ENCODE results near the gene AOC3.

AOC3 gene, protein sequence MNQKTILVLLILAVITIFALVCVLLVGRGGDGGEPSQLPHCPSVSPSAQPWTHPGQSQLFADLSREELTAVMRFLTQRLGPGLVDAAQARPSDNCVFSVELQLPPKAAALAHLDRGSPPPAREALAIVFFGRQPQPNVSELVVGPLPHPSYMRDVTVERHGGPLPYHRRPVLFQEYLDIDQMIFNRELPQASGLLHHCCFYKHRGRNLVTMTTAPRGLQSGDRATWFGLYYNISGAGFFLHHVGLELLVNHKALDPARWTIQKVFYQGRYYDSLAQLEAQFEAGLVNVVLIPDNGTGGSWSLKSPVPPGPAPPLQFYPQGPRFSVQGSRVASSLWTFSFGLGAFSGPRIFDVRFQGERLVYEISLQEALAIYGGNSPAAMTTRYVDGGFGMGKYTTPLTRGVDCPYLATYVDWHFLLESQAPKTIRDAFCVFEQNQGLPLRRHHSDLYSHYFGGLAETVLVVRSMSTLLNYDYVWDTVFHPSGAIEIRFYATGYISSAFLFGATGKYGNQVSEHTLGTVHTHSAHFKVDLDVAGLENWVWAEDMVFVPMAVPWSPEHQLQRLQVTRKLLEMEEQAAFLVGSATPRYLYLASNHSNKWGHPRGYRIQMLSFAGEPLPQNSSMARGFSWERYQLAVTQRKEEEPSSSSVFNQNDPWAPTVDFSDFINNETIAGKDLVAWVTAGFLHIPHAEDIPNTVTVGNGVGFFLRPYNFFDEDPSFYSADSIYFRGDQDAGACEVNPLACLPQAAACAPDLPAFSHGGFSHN

DNA sequence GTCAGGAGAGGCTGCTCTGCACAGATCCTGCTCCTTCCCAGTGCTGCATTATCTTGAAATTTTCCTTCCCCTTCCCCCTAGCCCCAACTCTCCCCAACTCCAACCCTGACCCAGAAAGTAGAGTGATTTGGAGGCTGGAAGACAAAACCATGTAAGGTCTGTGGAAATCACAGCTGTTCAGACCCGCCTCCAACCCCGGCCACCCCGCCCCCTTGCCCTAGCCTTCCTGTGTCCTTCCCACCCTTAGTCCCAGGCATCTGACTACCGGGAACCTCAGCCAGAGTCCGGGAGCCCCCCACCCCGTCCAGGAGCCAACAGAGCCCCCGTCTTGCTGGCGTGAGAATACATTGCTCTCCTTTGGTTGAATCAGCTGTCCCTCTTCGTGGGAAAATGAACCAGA lies at the start of gene AOC3:
TSS of gene AOC3 (plus strand) at position 246 of the 400 bp plus-strand sequence. CDS start at position 391, 145 bp downstream.
- no peak for DNase-seq (ENCODE audit: low read depth in 2 of 2)

DNA sequence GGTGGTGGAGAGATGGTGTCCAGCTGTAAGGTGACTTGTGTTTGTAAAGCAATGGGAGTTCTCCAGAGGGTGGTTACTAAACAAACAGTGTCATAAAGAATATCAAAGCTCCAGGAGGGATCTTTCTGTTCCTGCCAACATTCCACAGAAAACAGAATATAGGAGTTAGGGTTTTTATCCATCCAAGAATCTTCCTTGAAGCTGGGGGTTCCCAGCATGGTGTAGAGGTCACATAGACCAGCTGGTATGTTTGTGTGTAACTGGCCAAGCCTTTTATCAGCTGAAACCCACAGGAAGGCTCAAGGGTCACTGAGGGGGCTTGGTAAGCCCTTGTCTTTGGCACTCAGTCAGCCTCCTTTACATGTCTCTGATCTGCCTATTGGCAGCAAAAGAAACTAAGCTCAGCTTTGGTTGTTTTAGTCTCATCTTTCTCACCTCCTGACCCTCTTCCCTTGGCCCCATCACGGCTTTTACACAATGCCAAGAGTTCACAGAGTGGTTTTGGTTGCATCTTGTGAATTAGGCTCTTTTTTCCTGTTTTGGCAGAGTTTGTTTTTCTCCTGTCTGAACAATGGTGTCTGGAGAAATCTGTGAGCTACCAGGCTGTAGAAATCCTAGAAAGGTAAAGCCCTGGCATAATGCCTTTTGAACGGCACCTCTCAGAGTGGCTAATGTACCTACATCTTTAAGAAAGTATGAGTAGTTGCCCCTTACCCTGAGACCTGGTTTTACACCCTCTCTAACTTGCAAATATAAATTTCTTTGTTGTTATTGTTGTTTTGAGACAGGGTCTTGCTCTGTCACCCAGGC lies 47.7 kb upstream of the AOC3 start:
- DNase-seq (ENCODE audit: low read depth in 2 of 2): no peak

DNA sequence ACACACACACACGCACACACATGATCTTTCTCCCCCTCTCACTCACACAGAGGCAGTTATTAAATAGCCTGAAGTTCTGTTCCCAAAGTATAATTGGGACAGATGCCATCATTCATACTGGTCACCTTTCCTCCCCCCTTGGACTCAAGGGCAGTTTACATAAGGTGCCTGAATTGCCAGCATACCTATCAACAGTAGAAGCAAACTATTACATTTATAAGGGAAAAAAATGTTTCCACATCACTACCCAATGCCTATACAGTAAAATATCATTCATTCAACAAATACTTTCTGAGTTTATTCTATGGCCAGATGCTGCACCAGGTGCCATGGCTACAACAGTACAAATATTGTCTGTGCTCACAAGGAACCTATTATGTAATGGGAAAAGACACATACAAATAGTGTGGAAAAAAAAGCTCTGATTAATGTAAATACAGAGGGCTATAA lies 46.1 kb upstream of the AOC3 start:
- DNase-seq (ENCODE audit: low read depth in 2 of 2): no peak

GRCh38 chr17:42806249-42806648 lies 44.8 kb upstream of the AOC3 start:
- DNase-seq (ENCODE audit: low read depth in 2 of 2): no peak

GRCh38 chr17:42809250-42809649 lies 41.7 kb upstream of the AOC3 start:
- no peak for DNase-seq (ENCODE audit: low read depth in 2 of 2)

DNA sequence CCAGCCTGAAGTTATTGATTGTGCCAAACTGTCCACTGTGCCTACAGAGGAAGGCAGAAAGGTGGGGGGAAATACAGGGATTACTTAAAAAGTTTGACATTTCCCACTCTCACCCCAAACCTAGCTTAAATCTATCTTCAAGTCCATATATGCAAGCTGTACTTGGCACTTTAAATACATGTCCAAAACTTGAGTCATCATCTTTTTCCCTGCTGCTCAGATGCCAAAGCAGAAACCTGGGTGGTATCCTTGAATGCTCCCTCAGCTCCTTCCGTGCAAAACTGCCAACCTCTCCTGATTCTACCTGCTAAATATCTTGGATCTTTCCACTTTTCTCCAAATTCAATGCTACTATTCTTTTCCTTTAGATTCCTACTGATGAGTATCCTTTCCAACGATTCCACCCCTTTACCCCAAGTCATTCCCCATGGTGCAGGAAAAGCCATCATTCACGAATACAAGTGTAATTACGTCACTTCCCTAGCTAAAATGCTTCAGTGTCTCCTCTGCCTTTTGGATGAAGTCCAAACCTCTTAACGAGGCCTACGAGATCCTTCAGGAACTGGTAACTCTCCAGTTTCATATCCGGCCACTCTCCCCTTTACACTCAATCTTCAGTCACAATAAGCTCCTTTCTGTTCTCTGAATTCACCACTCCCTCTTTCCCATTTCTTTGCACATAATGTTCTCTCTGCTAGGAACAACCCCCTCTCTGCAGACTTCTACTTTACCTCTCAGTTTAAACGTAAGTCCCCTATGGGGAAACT lies 36.2 kb upstream of the AOC3 start:
- DNase-seq (ENCODE audit: low read depth in 2 of 2): no peak

DNA sequence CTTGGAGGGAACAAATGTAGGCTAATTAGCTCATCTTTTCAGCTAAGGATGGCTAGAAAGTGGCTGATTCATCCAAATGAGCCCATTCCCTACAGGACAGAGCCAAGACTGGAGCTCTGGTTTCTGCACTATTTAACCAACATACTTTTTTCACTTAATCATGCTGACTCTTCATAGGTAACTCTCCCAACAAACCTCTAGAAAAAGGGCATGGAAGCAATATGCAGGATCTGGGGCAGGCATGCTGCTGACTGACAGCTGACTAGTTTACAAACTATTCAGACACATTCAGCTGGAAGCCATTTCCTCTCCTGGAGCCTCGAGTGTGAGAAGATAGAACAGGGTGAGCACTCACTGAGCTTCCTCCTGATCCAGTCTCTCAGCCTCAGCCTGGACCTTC lies 33.1 kb upstream of the AOC3 start:
- no peak for DNase-seq (ENCODE audit: low read depth in 2 of 2)

DNA sequence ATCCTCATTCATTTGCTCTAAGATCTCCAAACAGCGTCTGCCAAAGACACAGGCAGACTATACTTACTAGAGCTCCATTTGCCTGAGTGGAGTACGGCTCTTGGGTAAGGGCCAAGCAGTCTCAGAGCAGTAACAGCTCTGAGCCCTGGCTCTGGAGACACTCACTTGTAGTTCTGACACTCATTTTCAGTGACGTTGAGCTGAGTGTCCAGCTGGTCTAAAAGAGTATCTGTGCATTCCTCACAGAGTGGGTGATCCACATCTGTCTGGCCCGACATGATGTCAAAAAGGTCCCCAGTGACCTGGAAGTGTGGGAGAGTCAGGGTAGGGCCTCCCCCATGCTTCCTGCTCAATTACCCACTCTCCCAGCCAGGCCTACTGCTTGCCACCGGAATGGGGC lies 32.6 kb upstream of the AOC3 start:
- no peak for DNase-seq (ENCODE audit: low read depth in 2 of 2)

- DNase-seq (ENCODE audit: low read depth in 2 of 2): peak; percentile 43 to 55
Measured at GRCh38 chr17:42819939-42820535, 31.0 kb upstream of the AOC3 start.

DNA sequence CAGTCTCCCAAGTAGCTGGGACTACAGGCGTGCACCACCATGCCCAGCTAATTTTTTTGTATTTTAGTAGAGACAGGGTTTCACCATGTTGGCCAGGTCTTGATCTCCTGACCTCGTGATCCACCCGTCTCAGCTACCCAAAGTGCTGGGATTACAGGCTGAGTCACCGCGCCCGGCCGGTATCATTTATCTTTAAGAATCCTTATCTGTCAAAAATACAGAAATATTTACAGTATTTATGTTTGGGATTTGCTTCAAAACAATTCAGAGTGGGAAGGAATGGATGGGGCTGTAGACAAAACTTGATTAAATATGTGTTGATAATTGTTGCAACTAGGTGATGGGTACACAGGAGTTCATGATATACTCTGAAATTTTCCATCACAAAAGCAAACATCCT lies 29.8 kb upstream of the AOC3 start:
- DNase-seq (ENCODE audit: low read depth in 2 of 2): no peak

- no peak for DNase-seq (ENCODE audit: low read depth in 2 of 2)
Measured at GRCh38 chr17:42827472-42827871, 23.5 kb upstream of the AOC3 start.

GRCh38 chr17:42830971-42831370 lies 20.0 kb upstream of the AOC3 start:
- no peak for DNase-seq (ENCODE audit: low read depth in 2 of 2)

- no peak for DNase-seq (ENCODE audit: low read depth in 2 of 2)
Measured at GRCh38 chr17:42832213-42832933, 18.6 kb upstream of the AOC3 start.

DNA sequence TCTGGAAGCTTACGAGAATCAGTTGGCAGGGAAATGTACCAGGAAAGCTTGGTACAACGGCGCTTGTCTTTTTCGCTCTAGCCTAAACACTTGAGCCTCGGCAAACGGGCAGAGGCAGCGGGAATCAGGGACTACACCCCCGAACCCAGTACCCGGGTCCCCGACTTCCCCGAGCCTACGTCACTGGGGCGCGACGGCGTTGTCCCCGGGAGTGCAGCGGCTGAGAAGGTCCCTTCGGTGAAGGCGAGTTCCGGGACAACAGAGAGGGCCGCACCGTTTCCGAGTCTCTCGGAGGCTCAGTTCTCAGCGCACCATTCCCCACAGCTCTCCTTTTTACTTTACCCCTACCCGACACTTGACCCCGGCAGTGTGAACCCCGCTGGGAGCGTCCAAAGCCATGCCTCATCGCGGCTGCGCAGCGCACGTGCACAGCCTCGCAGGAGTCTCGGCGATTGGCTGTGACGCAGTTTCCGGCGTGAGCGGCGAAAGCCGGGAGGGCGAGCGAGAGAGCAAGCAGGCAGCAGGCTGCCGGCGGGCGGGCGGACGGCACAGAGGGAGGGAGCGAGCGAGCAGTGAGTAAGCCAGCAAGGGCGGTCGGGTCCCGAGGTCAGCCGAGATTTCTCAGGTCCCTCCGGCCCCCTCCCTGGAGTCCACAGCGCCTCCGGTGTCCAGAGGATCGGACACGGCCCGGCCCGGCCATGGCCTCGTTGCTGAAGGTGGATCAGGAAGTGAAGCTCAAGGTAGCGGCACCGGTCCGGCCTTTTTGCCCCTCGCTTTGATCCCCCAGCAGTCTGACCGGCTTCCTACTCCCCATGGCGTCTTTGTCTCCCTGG lies 17.8 kb upstream of the AOC3 start, which contains the start of gene PSME3:
TSS of gene PSME3 (plus strand) at position 464 of the 833 bp plus-strand sequence. CDS start at position 699, 235 bp downstream.
- peak; percentile 85 to 88 for DNase-seq (ENCODE audit: low read depth in 2 of 2)

- no peak for DNase-seq (ENCODE audit: low read depth in 2 of 2)
Measured at GRCh38 chr17:42833767-42834422, 17.1 kb upstream of the AOC3 start.

- DNase-seq (ENCODE audit: low read depth in 2 of 2): no peak
Measured at GRCh38 chr17:42835732-42836131, 15.3 kb upstream of the AOC3 start.

GRCh38 chr17:42841975-42842685 lies 8.9 kb upstream of the AOC3 start:
- DNase-seq (ENCODE audit: low read depth in 2 of 2): no peak

- no peak for DNase-seq (ENCODE audit: low read depth in 2 of 2)
Measured at GRCh38 chr17:42843358-42843934, 7.6 kb upstream of the AOC3 start.

Measured in stimulated activated CD8-positive, alpha-beta memory T cell treated with anti-CD3 and anti-CD28 coated beads, Interleukin-2, amount 100 ng/mL, for 48 hours (primary cell).